IMR-90 (cell line): ENCODE data around the gene VCL.

ENCODE experiments used
- CEBPB ChIP-seq: IDR thresholded peaks from 2 replicates; pipeline ENCODE4 v1.6.1; 2012; ENCODE audit warnings: low read depth, low read length, improper control_type of control experiment
- CHD1 ChIP-seq: IDR thresholded peaks from 2 replicates; pipeline ENCODE4 v1.6.1; 2012; ENCODE audit warnings: low read depth, low read length, improper control_type of control experiment
- CTCF ChIP-seq: conservative IDR thresholded peaks from 2 replicates; pipeline ENCODE4 v1.5.1; 2012; ENCODE audit warnings: mild to moderate bottlenecking, low read depth, low read length, improper control_type of control experiment
- MAFK ChIP-seq: IDR thresholded peaks from 2 replicates; pipeline ENCODE4 v1.6.1; 2012; ENCODE audit warnings: low read depth, low read length, improper control_type of control experiment
- MAZ ChIP-seq: IDR thresholded peaks from 2 replicates; pipeline ENCODE4 v1.6.1; 2012; ENCODE audit warnings: low read depth, mild to moderate bottlenecking, low read length, improper control_type of control experiment, moderate library complexity, borderline replicate concordance
- MXI1 ChIP-seq: IDR thresholded peaks from 2 replicates; pipeline ENCODE4 v1.6.1; 2012; ENCODE audit warnings: low read depth, mild to moderate bottlenecking, low read length, moderate library complexity, borderline replicate concordance
- POLR2A ChIP-seq: IDR thresholded peaks from 2 replicates; pipeline ENCODE4 v1.6.1; 2012; ENCODE audit warnings: mild to moderate bottlenecking, low read depth, low read length
- RFX5 ChIP-seq: IDR thresholded peaks from 2 replicates; pipeline ENCODE4 v1.8.0; 2012; ENCODE audit warnings: low read depth, mild to moderate bottlenecking, low read length, moderate library complexity
- SMC3 ChIP-seq: fragments of 150-350 bp; IDR thresholded peaks from 2 replicates; pipeline ENCODE4 v1.6.1; 2016; ENCODE audit warnings: low read depth, mild to moderate bottlenecking, antibody characterized with exemption, low read length, moderate library complexity
- TF ChIP-seq, protein P1 (sequence below): fragments of 150-350 bp; IDR thresholded peaks from 2 replicates; pipeline ENCODE4 v1.6.1; 2017; ENCODE audit warnings: mild to moderate bottlenecking, antibody characterized with exemption, low read length, low read depth

DNA sequence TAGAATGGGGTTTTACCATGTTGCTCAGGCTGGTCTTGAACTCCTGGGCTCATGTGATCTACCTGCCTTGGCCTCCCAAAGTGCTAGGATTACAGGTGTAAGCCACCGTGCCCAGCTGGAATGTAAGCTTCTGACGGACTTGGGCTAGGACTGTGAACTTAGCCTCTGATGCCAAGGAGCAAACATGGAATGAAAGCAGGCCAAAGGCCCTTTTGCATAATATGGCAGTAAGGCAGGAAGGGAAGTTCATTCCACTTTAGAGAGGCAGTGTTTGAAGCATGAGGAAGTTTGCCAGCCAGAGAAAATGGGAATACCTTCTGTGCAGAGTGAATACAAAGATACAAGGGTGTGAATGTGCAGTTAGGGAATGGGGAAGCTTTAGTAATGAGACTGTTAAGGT, 20.3 kb downstream of the VCL start:
- TF ChIP-seq CTCF (no peak), POLR2A (no peak), MAFK (no peak), CEBPB (no peak), MXI1 (no peak), RFX5 (no peak), SMC3 (no peak), MAZ (no peak), CHD1 (no peak)
- TF ChIP-seq, protein P1, sequence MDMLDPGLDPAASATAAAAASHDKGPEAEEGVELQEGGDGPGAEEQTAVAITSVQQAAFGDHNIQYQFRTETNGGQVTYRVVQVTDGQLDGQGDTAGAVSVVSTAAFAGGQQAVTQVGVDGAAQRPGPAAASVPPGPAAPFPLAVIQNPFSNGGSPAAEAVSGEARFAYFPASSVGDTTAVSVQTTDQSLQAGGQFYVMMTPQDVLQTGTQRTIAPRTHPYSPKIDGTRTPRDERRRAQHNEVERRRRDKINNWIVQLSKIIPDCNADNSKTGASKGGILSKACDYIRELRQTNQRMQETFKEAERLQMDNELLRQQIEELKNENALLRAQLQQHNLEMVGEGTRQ, result no peak
